Body of pancreas (tissue), 4 donors: ENCODE results near the gene GPR27. TPM values are rescaled to one million over a fixed set of nuclear protein-coding genes. Genes with fewer than 3 reads are reported as not detected.

ENCODE experiments used
- ATAC-seq: fragments of 150-250 bp; one replicate; pipeline ENCODE4 v1.9.1; 2016
- DNase-seq, 4 donors: peaks; one replicate each; pipeline ENCODE4 v3.0.0-alpha.2; 2019
- H3K27ac ChIP-seq, 4 donors: fragments of 200-600 bp; sonication (generic); 1 replicate in 3 of 4; 2 replicates in 1 of 4; pipeline versions ENCODE4 v1.5.1 to v1.6.1; 2016 to 2019; ENCODE audit warnings: mild to moderate bottlenecking in 1 of 4, mixed read lengths in 1 of 4, moderate library complexity in 1 of 4
- H3K27me3 ChIP-seq, 2 donors: fragments of 200-600 bp; sonication (generic); one replicate each; pipeline ENCODE4 v1.6.0; 2016; ENCODE audit warnings: mild to moderate bottlenecking in 1 of 2
- H3K36me3 ChIP-seq, 2 donors: fragments of 200-600 bp; sonication (generic); replicated peaks in 1 of 2; 2 replicates each; pipeline ENCODE4 v1.5.1; 2016; ENCODE audit warnings: low read depth in 2 of 2; ENCODE audit not compliant: insufficient read depth in 1 of 2
- H3K4me1 ChIP-seq: fragments of 200-600 bp; sonication (generic); one replicate; pipeline ENCODE4 v1.6.0; 2016
- H3K4me3 ChIP-seq, 2 donors: fragments of 200-600 bp; sonication (generic); 1 replicate in 1 of 2; 2 replicates in 1 of 2; pipeline ENCODE4 v1.5.1; 2016 to 2019
- H3K9me3 ChIP-seq, 3 donors: fragments of 200-600 bp; sonication (generic); 1 replicate in 2 of 3; 2 replicates in 1 of 3; pipeline ENCODE4 v1.5.1; 2016
- CTCF ChIP-seq, 7 experiments: fragments of 450-650 bp in 4 of 7; fragments of 200-600 bp in 3 of 7; sonication (generic) in 3 of 7; IDR thresholded peaks; one replicate each; pipeline ENCODE4 v1.5.1; 2016 to 2019; ENCODE audit warnings: antibody characterized with exemption in 7 of 7
- POLR2A ChIP-seq, 3 donors: fragments of 450-650 bp; IDR thresholded peaks; one replicate each; pipeline ENCODE4 v1.6.1; 2016; ENCODE audit warnings: antibody characterized with exemption in 3 of 3, mild to moderate bottlenecking in 2 of 3
- WGBS, 2 donors: methylation state at CpG; one replicate each; pipeline ENCODE4 v1.1.5; 2017; 5-methylcytosine and 5-hydroxymethylcytosine counted together
- intact Hi-C: fragments of 100-400 bp; cut with DNase I; formaldehyde crosslinking; loops from one replicate; pipeline ENCODE4 v1.15.1; 2023
- total RNA-seq, 2 donors: library from RNA; depleted of rRNA; stranded (reverse); fragments of >200 nt; gene quantifications; one replicate each; pipeline ENCODE4 v1.1.0, GENCODE V29; 2016

Gene GPR27
- total RNA-seq, 2 donors from 2014 or later, result 0.33 to 2.3 TPM

GRCh38 chr3:71754610-71755253 is 1.1 kb downstream of the GPR27 start:
- Histone ChIP-seq H3K27ac (no peak overlapping the region), H3K9me3 (no peaks in the 10 kb centered on the region), H3K4me1 (peaks cover 8% of the 10 kb centered on the region), H3K4me3 (no peak overlapping the region), H3K27me3 (no peaks in the 10 kb centered on the region), H3K36me3 (no peaks in the 10 kb centered on the region)
- no peak for DNase-seq
- WGBS, 2 donors, result 28 to 82% methylated on average over 14 to 62 of the region's 65 CpGs
- intact Hi-C loops, result no loop called here
- TF ChIP-seq CTCF (IDR thresholded peaks at IDR 0.05) (no peak), POLR2A (IDR thresholded peaks at IDR 0.05) (no peak)
- no peak for ATAC-seq

GRCh38 chr3:71758091-71758490 is 4.4 kb downstream of the GPR27 start:
- H3K27me3 ChIP-seq, result no peaks in the 10 kb centered on the region
- WGBS, 2 donors, result 85 to 93% methylated on average over 2 of the region's 2 CpGs
- peaks cover 5% of the 10 kb centered on the region for H3K4me1 ChIP-seq
- H3K27ac ChIP-seq, result no peak overlapping the region
- no peak overlapping the region for H3K4me3 ChIP-seq
- ATAC-seq, result no peak
- intact Hi-C loops, result no loop called here
- DNase-seq, result no peak
- H3K9me3 ChIP-seq, result no peaks in the 10 kb centered on the region
- H3K36me3 ChIP-seq, result no peaks in the 10 kb centered on the region
- TF ChIP-seq CTCF (IDR thresholded peaks at IDR 0.05) (no peak), POLR2A (IDR thresholded peaks at IDR 0.05) (no peak)

- 71 to 78% methylated on average over 5 of the region's 5 CpGs for WGBS, 2 donors
- ATAC-seq, result no peak
- intact Hi-C loops, result no loop called here
Observed at GRCh38 chr3:71759401-71759800, 5.7 kb downstream of the GPR27 start.

GRCh38 chr3:71760140-71760539 is 6.5 kb downstream of the GPR27 start:
- no peaks in the 10 kb centered on the region for H3K27me3 ChIP-seq
- WGBS, 2 donors, result 76 to 86% methylated on average over 1 of the region's 1 CpG
- no peak for ATAC-seq
- no peaks in the 10 kb centered on the region for H3K36me3 ChIP-seq
- intact Hi-C loops, result no loop called here
- TF ChIP-seq CTCF (IDR thresholded peaks at IDR 0.05) (no peak), POLR2A (IDR thresholded peaks at IDR 0.05) (no peak)
- H3K4me3 ChIP-seq, result no peak overlapping the region
- no peak for DNase-seq
- no peak overlapping the region for H3K27ac ChIP-seq
- no peaks in the 10 kb centered on the region for H3K4me1 ChIP-seq
- no peaks in the 10 kb centered on the region for H3K9me3 ChIP-seq

More at GRCh38 chr3:71759401-71759800, 5.7 kb downstream of the GPR27 start:
- H3K27me3 ChIP-seq, result no peaks in the 10 kb centered on the region
- no peak overlapping the region for H3K27ac ChIP-seq
- no peak for TF ChIP-seq POLR2A (IDR thresholded peaks at IDR 0.05)
- TF ChIP-seq CTCF (IDR thresholded peaks at IDR 0.05), result no peak
- H3K9me3 ChIP-seq, result no peaks in the 10 kb centered on the region
- H3K4me3 ChIP-seq, result no peak overlapping the region
- peaks cover 2% of the 10 kb centered on the region for H3K4me1 ChIP-seq
- DNase-seq, result no peak
- no peaks in the 10 kb centered on the region for H3K36me3 ChIP-seq

- DNase-seq (no peak), ATAC-seq (no peak)
- Histone ChIP-seq H3K27ac (no peak overlapping the region), H3K4me1 (no peaks in the 10 kb centered on the region), H3K9me3 (no peaks in the 10 kb centered on the region), H3K27me3 (no peaks in the 10 kb centered on the region), H3K36me3 (no peaks in the 10 kb centered on the region), H3K4me3 (no peak overlapping the region)
- TF ChIP-seq POLR2A (IDR thresholded peaks at IDR 0.05) (no peak), CTCF (IDR thresholded peaks at IDR 0.05) (no peak)
- intact Hi-C loops, result no loop called here
- WGBS, 2 donors, result 63 to 68% methylated on average over 5 of the region's 5 CpGs
Observed at GRCh38 chr3:71763426-71763825, 9.8 kb downstream of the GPR27 start.
